ENCODE data around the gene KLHDC10. TPM values are rescaled to one million over a fixed set of nuclear protein-coding genes. Genes with fewer than 3 reads are reported as not detected.
A peak's percentile ranks its signal among the peaks of the same experiment; 100 is the strongest.
"Not testable (repeated sequence)": the region's sequence is repeated elsewhere in the genome, so short reads cannot be mapped to it uniquely, and the experiment has no call there.

The KLHDC10 gene
- total and polyA plus RNA-seq, 8 donors, result 5.8 to 22.8 (median 20.9) TPM

- no peak for ATAC-seq
- Histone ChIP-seq H3K4me3 (no peak overlapping the region), H3K27ac (no peak overlapping the region), H3K27me3 (no peaks in the 10 kb centered on the region), H3K36me3 (no peaks in the 10 kb centered on the region), H3K9me3 (no peaks in the 10 kb centered on the region), H3K4me1 (peaks cover 0 to 6% (median 0%) of the 10 kb centered on the region in 3 donors)
- 82 to 84% methylated on average over 4 of the region's 4 CpGs for WGBS, 2 donors
- TF ChIP-seq CTCF (IDR thresholded peaks at IDR 0.05), result no peak
- intact Hi-C loops (cut with DNase I), result no loop called here
- no peak for FAIRE-seq
- no peak for DNase-seq
These were observed 21.4 kb upstream of the KLHDC10 start for GRCh38 chr7:130048906-130049305.

- H3K4me1 ChIP-seq; H3K4me3 ChIP-seq; FAIRE-seq; DNase-seq; ATAC-seq; H3K9me3 ChIP-seq; H3K27me3 ChIP-seq; intact Hi-C loops (cut with DNase I); H3K36me3 ChIP-seq; H3K27ac ChIP-seq: not testable (repeated sequence)
- WGBS, 2 donors, result 94% methylated on average over 14 to 15 of the region's 15 CpGs
These were observed 18.1 kb upstream of the KLHDC10 start for GRCh38 chr7:130052250-130052649.

GRCh38 chr7:130055198-130055597 is 15.1 kb upstream of the KLHDC10 start:
- H3K4me1 ChIP-seq; ATAC-seq; intact Hi-C loops (cut with DNase I); H3K27me3 ChIP-seq; H3K36me3 ChIP-seq; H3K27ac ChIP-seq; H3K4me3 ChIP-seq; DNase-seq; FAIRE-seq; H3K9me3 ChIP-seq: not testable (repeated sequence)
- WGBS, 2 donors, result 92 to 97% methylated on average over 8 of the region's 8 CpGs

GRCh38 chr7:130062246-130062645 is 8.1 kb upstream of the KLHDC10 start:
- intact Hi-C loops (cut with DNase I), result no loop called here
- H3K9me3 ChIP-seq, result no peaks in the 10 kb centered on the region

GRCh38 chr7:130063036-130063435 is 7.3 kb upstream of the KLHDC10 start:
- WGBS, 2 donors, result 7 to 13% methylated on average over 2 of the region's 2 CpGs
- Histone ChIP-seq H3K4me1 (no peaks in the 10 kb centered on the region), H3K9me3 (no peaks in the 10 kb centered on the region), H3K27ac (no peak overlapping the region), H3K27me3 (no peaks in the 10 kb centered on the region), H3K36me3 (no peaks in the 10 kb centered on the region), H3K4me3 (no peak overlapping the region)
- FAIRE-seq (no peak), ATAC-seq (peak; percentile 39 to 67 (median 55)), DNase-seq (peak in 4 of 6 donors; percentile 29 to 85 (median 56))
- intact Hi-C loops (cut with DNase I), result no loop called here
- TF ChIP-seq CTCF (IDR thresholded peaks at IDR 0.05), result peak; percentile 39 to 76 (median 54)

More at GRCh38 chr7:130062246-130062645, 8.1 kb upstream of the KLHDC10 start:
- DNase-seq (no peak), FAIRE-seq (no peak), ATAC-seq (no peak)
- no peaks in the 10 kb centered on the region for H3K36me3 ChIP-seq
- H3K27me3 ChIP-seq, result no peaks in the 10 kb centered on the region
- H3K27ac ChIP-seq, result no peak overlapping the region
- 62 to 72% methylated on average over 1 of the region's 1 CpG for WGBS, 2 donors
- TF ChIP-seq CTCF (IDR thresholded peaks at IDR 0.05), result no peak
- no peaks in the 10 kb centered on the region for H3K4me1 ChIP-seq
- no peak overlapping the region for H3K4me3 ChIP-seq

- H3K9me3 ChIP-seq; H3K27me3 ChIP-seq; H3K4me1 ChIP-seq; DNase-seq; H3K4me3 ChIP-seq; intact Hi-C loops (cut with DNase I); H3K36me3 ChIP-seq; ATAC-seq; H3K27ac ChIP-seq; FAIRE-seq: not testable (repeated sequence)
- 79 to 83% methylated on average over 6 of the region's 6 CpGs for WGBS, 2 donors
These were observed 5.8 kb upstream of the KLHDC10 start for GRCh38 chr7:130064580-130064926.
